ENCODE results near the gene SLIT3.

GRCh38 chr5:169089343-169089742, 211.6 kb downstream of the SLIT3 start:
- TF ChIP-seq TSHZ2 (CRISPR knock-in tag; IDR thresholded peaks at IDR 0.05) (no peak), ZNF565 (CRISPR knock-in tag; conservative IDR thresholded peaks at IDR 0.05; ENCODE audit: low read depth) (no peak), CSDC2 (CRISPR knock-in tag; IDR thresholded peaks at IDR 0.05) (no peak), CSRNP3 (CRISPR knock-in tag; IDR thresholded peaks at IDR 0.05) (no peak), POU6F1 (CRISPR knock-in tag; IDR thresholded peaks at IDR 0.05; ENCODE audit: borderline replicate concordance, low read depth) (no peak), ZFP3 (CRISPR knock-in tag; IDR thresholded peaks at IDR 0.05) (no peak), ZC3H10 (CRISPR knock-in tag; IDR thresholded peaks at IDR 0.05) (no peak), GLIS3 (CRISPR knock-in tag; IDR thresholded peaks at IDR 0.05) (no peak), SNAI2 (CRISPR knock-in tag; IDR thresholded peaks at IDR 0.05) (no peak), ARNTL (CRISPR knock-in tag; IDR thresholded peaks at IDR 0.05; ENCODE audit: borderline replicate concordance, low read depth) (no peak), ESRRG (CRISPR knock-in tag; IDR thresholded peaks at IDR 0.05) (no peak), ZFP30 (CRISPR knock-in tag; IDR thresholded peaks at IDR 0.05) (no peak)
- TF ChIP-seq, protein P1, sequence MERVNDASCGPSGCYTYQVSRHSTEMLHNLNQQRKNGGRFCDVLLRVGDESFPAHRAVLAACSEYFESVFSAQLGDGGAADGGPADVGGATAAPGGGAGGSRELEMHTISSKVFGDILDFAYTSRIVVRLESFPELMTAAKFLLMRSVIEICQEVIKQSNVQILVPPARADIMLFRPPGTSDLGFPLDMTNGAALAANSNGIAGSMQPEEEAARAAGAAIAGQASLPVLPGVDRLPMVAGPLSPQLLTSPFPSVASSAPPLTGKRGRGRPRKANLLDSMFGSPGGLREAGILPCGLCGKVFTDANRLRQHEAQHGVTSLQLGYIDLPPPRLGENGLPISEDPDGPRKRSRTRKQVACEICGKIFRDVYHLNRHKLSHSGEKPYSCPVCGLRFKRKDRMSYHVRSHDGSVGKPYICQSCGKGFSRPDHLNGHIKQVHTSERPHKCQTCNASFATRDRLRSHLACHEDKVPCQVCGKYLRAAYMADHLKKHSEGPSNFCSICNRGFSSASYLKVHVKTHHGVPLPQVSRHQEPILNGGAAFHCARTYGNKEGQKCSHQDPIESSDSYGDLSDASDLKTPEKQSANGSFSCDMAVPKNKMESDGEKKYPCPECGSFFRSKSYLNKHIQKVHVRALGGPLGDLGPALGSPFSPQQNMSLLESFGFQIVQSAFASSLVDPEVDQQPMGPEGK (CRISPR knock-in tag; IDR thresholded peaks at IDR 0.05; ENCODE audit: borderline replicate concordance) = no peak
- TF ChIP-seq, protein P2, sequence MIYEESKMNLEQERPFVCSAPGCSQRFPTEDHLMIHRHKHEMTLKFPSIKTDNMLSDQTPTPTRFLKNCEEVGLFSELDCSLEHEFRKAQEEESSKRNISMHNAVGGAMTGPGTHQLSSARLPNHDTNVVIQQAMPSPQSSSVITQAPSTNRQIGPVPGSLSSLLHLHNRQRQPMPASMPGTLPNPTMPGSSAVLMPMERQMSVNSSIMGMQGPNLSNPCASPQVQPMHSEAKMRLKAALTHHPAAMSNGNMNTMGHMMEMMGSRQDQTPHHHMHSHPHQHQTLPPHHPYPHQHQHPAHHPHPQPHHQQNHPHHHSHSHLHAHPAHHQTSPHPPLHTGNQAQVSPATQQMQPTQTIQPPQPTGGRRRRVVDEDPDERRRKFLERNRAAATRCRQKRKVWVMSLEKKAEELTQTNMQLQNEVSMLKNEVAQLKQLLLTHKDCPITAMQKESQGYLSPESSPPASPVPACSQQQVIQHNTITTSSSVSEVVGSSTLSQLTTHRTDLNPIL (CRISPR knock-in tag; IDR thresholded peaks at IDR 0.05; ENCODE audit: low read depth) = no peak

All from SK-N-SH treated with all-trans-retinoic acid at 6 μM for 48 hours (cell line).